GM12864 (cell line): Measurements from ENCODE around the gene GFRA1.

Experiments
- DNase-seq: peaks from one replicate; pipeline ENCODE4 v3.0.0-alpha.2; 2011; ENCODE audit warnings: low read depth
- H3K4me3 ChIP-seq: 2 replicates; pipeline ENCODE4 v1.5.1; 2011; ENCODE audit warnings: mild to moderate bottlenecking, low read depth, low read length, control low read depth
- CTCF ChIP-seq: IDR thresholded peaks from 2 replicates; pipeline ENCODE4 v1.5.1; 2011; ENCODE audit warnings: low read depth, mild to moderate bottlenecking, moderate library complexity, low read length, control low read depth, inconsistent platforms; ENCODE audit errors: missing control alignments

Gene GFRA1

GRCh38 chr10:116139886-116140285, 133.1 kb downstream of the GFRA1 start:
- no peak for TF ChIP-seq CTCF
- DNase-seq, result no peak
- no peak overlapping the region for H3K4me3 ChIP-seq

- TF ChIP-seq CTCF, result no peak
- no peak overlapping the region for H3K4me3 ChIP-seq
- no peak for DNase-seq
These were observed 134.1 kb downstream of the GFRA1 start for GRCh38 chr10:116138897-116139296.

- DNase-seq, result no peak
- no peak for TF ChIP-seq CTCF
- H3K4me3 ChIP-seq, result no peak overlapping the region
These were observed 136.7 kb downstream of the GFRA1 start for GRCh38 chr10:116136261-116136660.

- DNase-seq, result no peak
- no peak overlapping the region for H3K4me3 ChIP-seq
- no peak for TF ChIP-seq CTCF
These were observed 138.7 kb downstream of the GFRA1 start for GRCh38 chr10:116134322-116134721.

- H3K4me3 ChIP-seq, result no peak overlapping the region
- TF ChIP-seq CTCF, result no peak
- DNase-seq, result no peak
These were observed 139.4 kb downstream of the GFRA1 start for GRCh38 chr10:116133634-116134033.

- no peak for DNase-seq
- no peak overlapping the region for H3K4me3 ChIP-seq
- TF ChIP-seq CTCF, result no peak
These were observed 140.1 kb downstream of the GFRA1 start for GRCh38 chr10:116132780-116133399.

- TF ChIP-seq CTCF, result no peak
- no peak for DNase-seq
- no peak overlapping the region for H3K4me3 ChIP-seq
These were observed 143.0 kb downstream of the GFRA1 start for GRCh38 chr10:116130006-116130405.
